Pancreas (tissue), 10 donors: ENCODE results near the gene ASPA. TPM values are rescaled to one million over a fixed set of nuclear protein-coding genes. Genes with fewer than 3 reads are reported as not detected.

Source experiments
- ATAC-seq, 4 donors: fragments of 200-7000 bp; cut with Tn5 transposase; one replicate each; pipeline versions ENCODE4 v1.8.0 to v1.9.1; 2020; ENCODE audit warnings: mild to moderate bottlenecking in 4 of 4, moderate library complexity in 4 of 4
- DNase-seq, 6 donors: peaks; one replicate each; pipeline ENCODE4 v3.0.0-alpha.2; 2020
- FAIRE-seq: peaks from 2 replicates; lab custom pipeline; 2012; peaks lifted over from hg19 to GRCh38; lab: Jason Lieb, UNC
- H3K27ac ChIP-seq, 4 donors: fragments of 200-600 bp; sonication (generic); 1 replicate in 3 of 4; 2 replicates in 1 of 4; pipeline versions ENCODE4 v1.5.0 to v1.8.0; 2020
- H3K27me3 ChIP-seq, 4 donors: fragments of 200-600 bp; one replicate each; pipeline ENCODE4 v1.8.0; 2021
- H3K36me3 ChIP-seq, 3 donors: fragments of 200-600 bp; sonication (generic) in 1 of 3; one replicate each; pipeline versions ENCODE4 v1.5.0 to v1.8.0; 2020 to 2021
- H3K4me1 ChIP-seq, 3 donors: fragments of 200-600 bp; one replicate each; pipeline ENCODE4 v1.8.0; 2021
- H3K4me3 ChIP-seq, 4 donors: fragments of 200-600 bp; sonication (generic) in 2 of 4; one replicate each; pipeline versions ENCODE4 v1.5.0 to v1.8.0; 2020 to 2021
- H3K9me3 ChIP-seq, 4 donors: fragments of 200-600 bp; one replicate each; pipeline ENCODE4 v1.8.0; 2021
- WGBS, 2 donors: extraction: QIAGEN DNeasy Blood & Tissue Kit; methylation state at CpG; one replicate each; pipeline ENCODE4 v1.1.7; 2013; 5-methylcytosine and 5-hydroxymethylcytosine counted together
- intact Hi-C, 3 donors: fragments of 100-400 bp; cut with DNase I; formaldehyde crosslinking; loops; one replicate each; pipeline versions ENCODE4 v1.11.1 to v1.14.2; 2022
- polyA plus RNA-seq, 2 donors: library from polyadenylated mRNA; stranded (reverse); fragments of 200-250 nt; gene quantifications; one replicate each; pipeline ENCODE4 v1.2.3, GENCODE V29; 2013
- total RNA-seq, 6 donors: library from RNA; stranded (reverse); fragmentation: NEBNext Ultra II Directional in 4 of 6; extraction: Animal tissue kit (Norgen Biotek cat#: 25700) in 4 of 6; gene quantifications; one replicate each; pipeline versions ENCODE4 v1.2.1 to v1.2.4, GENCODE V29; 2021 to 2023
- TF ChIP-seq, protein P1 (sequence below), 4 donors: fragments of 200-600 bp; sonication (generic) in 3 of 4; IDR thresholded peaks; one replicate each; pipeline versions ENCODE4 v1.5.0 to v1.8.0; 2021; ENCODE audit warnings: antibody characterized with exemption in 4 of 4
- donor health status: healthy with polysubstance abuse.
- donor health status: DM: no; HTN: no; CAD: no; lungs with moderate emphysema.
- donor health status: DM: no; HTN: no; CAD: no.
- donor health status: control.
- donor health status: control.
- donor health status: Bipolar disorder and iron deficiency.
- donor health status: DM: yes; HTN: yes; CAD: no.
- donor health status: DM: no; HTN: no; CAD: no.
- donor health status: DM: no; HTN: no; CAD: no.
- donor health status: DM: yes; HTN: yes; CAD: no.

The ASPA gene
- total and polyA plus RNA-seq, 8 donors, result 0.38 to 1.1 (median 0.70) TPM

DNA sequence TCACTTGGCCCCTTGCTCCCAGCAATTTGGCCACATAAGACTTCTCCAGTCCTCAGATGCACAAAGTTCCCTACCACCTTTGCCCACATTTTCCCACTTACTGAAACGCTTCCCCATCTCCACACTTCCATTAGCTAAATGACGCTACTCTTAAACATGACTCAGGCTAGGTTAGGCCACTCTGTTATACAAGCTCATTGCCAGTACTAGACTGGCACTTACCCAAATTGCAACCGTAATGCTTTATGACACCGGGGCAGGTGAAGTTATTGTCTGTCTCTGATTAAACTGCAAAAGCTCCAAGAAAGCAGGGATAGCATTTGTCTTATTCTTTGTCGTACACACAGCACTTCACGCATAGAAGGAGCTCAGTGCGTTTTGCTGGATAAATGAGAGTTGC lies 29.2 kb downstream of the ASPA start:
- 87 to 88% methylated on average over 7 of the region's 7 CpGs for WGBS, 2 donors
- FAIRE-seq (no peak), ATAC-seq (peak in 1 of 4 donors; percentile 22), DNase-seq (no peak)
- intact Hi-C loops, result no loop called here
- H3K27me3 ChIP-seq, result no peaks in the 10 kb centered on the region
- no peak overlapping the region for H3K4me3 ChIP-seq
- no peaks in the 10 kb centered on the region for H3K36me3 ChIP-seq
- TF ChIP-seq, protein P1, sequence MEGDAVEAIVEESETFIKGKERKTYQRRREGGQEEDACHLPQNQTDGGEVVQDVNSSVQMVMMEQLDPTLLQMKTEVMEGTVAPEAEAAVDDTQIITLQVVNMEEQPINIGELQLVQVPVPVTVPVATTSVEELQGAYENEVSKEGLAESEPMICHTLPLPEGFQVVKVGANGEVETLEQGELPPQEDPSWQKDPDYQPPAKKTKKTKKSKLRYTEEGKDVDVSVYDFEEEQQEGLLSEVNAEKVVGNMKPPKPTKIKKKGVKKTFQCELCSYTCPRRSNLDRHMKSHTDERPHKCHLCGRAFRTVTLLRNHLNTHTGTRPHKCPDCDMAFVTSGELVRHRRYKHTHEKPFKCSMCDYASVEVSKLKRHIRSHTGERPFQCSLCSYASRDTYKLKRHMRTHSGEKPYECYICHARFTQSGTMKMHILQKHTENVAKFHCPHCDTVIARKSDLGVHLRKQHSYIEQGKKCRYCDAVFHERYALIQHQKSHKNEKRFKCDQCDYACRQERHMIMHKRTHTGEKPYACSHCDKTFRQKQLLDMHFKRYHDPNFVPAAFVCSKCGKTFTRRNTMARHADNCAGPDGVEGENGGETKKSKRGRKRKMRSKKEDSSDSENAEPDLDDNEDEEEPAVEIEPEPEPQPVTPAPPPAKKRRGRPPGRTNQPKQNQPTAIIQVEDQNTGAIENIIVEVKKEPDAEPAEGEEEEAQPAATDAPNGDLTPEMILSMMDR (IDR thresholded peaks at IDR 0.05), result no peak
- no peak overlapping the region for H3K27ac ChIP-seq
- H3K9me3 ChIP-seq, result no peaks in the 10 kb centered on the region
- H3K4me1 ChIP-seq, result no peaks in the 10 kb centered on the region

DNA sequence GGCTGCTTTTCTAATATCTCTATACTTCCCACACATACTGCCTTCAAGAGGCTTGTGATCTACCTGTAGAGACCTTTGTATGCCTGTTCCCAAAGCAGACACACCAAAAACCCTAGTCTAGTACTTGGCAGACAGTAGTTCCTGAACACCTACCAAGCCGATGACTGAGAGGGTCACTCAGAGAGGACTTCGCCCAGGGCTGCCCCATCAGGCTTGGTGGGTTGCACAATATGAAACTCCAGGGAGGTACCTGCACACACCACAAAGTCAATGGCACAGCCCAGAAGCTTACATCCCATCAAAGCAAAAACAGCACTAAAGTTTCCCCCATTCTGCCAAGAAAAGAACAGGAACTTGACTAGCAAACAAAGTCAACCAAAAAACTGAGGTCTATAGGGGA lies 30.3 kb downstream of the ASPA start:
- WGBS, 2 donors, result 82 to 84% methylated on average over 2 of the region's 2 CpGs
- no peaks in the 10 kb centered on the region for H3K36me3 ChIP-seq
- no peaks in the 10 kb centered on the region for H3K4me1 ChIP-seq
- DNase-seq (no peak), ATAC-seq (no peak), FAIRE-seq (no peak)
- H3K4me3 ChIP-seq, result no peak overlapping the region
- H3K27me3 ChIP-seq, result no peaks in the 10 kb centered on the region
- H3K27ac ChIP-seq, result no peak overlapping the region
- TF ChIP-seq, protein P1 (IDR thresholded peaks at IDR 0.05), result no peak
- H3K9me3 ChIP-seq, result no peaks in the 10 kb centered on the region
- intact Hi-C loops, result no loop called here

DNA sequence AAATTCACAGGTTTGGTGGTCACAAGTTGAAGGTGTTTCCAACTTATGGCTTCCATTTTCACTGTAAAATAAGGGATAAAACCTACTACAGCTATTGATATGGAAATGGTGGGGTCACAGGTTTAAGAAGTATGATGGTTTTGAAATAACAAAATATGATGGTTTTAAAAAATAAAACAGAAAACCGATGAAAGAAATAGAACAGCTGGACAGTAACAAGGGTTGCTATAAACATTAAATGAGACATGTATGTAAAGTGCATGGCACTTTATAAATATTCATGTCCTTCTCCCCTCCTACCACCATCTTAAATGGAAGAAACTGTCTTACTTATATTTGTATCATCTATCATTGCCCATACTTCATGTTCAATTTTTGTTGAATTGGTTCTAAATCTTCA lies 31.3 kb downstream of the ASPA start:
- FAIRE-seq, result no peak

DNA sequence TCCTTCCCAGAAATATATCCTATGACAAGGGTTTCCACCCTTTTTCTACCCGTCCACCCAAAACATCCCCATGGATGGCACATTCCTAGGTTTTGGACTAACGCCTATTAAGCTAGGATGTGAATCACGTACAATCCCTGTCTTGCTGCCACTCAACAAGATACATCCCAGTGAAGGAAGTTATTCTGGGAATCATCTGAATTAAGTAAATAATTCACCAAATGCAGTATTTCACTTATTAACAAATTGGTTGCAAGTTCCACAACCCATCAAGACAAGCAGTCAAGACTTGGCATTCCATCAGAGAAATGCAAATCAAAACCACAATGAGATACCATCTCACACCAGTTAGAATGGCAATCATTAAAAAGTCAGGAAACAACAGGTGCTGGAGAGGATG lies 32.1 kb downstream of the ASPA start:
- WGBS, 2 donors, result 63 to 64% methylated on average over 3 of the region's 3 CpGs
- no peaks in the 10 kb centered on the region for H3K36me3 ChIP-seq
- no peaks in the 10 kb centered on the region for H3K9me3 ChIP-seq
- H3K4me3 ChIP-seq, result no peak overlapping the region
- no peak for FAIRE-seq
- ATAC-seq, result no peak
- no peaks in the 10 kb centered on the region for H3K27me3 ChIP-seq
- H3K27ac ChIP-seq, result no peak overlapping the region
- peaks cover 6 to 9% (median 8%) of the 10 kb centered on the region in 3 donors for H3K4me1 ChIP-seq
- intact Hi-C loops, result no loop called here
- no peak for DNase-seq
- TF ChIP-seq, protein P1 (IDR thresholded peaks at IDR 0.05), result no peak

More for the DNA sequence above, 31.3 kb downstream of the ASPA start:
- ATAC-seq, result no peak
- Histone ChIP-seq H3K27ac (no peak overlapping the region), H3K4me1 (peaks cover 0 to 4% (median 4%) of the 10 kb centered on the region in 3 donors), H3K9me3 (no peaks in the 10 kb centered on the region), H3K36me3 (no peaks in the 10 kb centered on the region), H3K4me3 (no peak overlapping the region), H3K27me3 (no peaks in the 10 kb centered on the region)
- TF ChIP-seq, protein P1 (IDR thresholded peaks at IDR 0.05), result no peak
- no peak for DNase-seq
- intact Hi-C loops, result no loop called here
- 55 to 67% methylated on average over 1 of the region's 1 CpG for WGBS, 2 donors

DNA sequence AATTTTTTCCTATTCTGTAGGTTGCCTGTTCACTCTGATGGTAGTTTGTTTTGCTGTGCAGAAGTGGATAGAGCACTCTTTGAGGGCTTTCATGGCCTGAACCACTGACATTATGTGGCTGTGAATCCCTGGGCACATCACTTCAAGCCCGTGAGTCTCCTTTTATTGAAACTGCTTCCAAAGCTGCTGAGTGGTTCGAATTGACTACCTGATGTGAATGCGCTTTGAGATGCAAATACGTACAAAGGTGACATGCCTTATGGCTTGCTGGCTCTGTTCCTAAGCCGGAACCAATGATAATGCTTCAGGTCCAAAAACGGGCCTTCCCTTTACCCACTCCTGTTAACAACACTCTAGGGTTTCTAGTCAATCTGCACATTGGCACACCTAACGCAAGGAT lies 34.3 kb downstream of the ASPA start:
- WGBS, 2 donors, result 61 to 65% methylated on average over 7 of the region's 7 CpGs
- FAIRE-seq (no peak), DNase-seq (no peak), ATAC-seq (no peak)
- Histone ChIP-seq H3K36me3 (no peaks in the 10 kb centered on the region), H3K27ac (no peak overlapping the region), H3K4me1 (peaks cover 6 to 16% (median 13%) of the 10 kb centered on the region in 3 donors), H3K4me3 (no peak overlapping the region), H3K27me3 (no peaks in the 10 kb centered on the region), H3K9me3 (no peaks in the 10 kb centered on the region)
- TF ChIP-seq, protein P1 (IDR thresholded peaks at IDR 0.05), result no peak
- intact Hi-C loops, result no loop called here
